Left renal cortex interstitium (tissue), 4 donors: ENCODE data around the gene STX12. TPM values are rescaled to one million over a fixed set of nuclear protein-coding genes. Genes with fewer than 3 reads are reported as not detected.
A peak's percentile ranks its signal among the peaks of the same experiment; 100 is the strongest.

ENCODE experiments used
- DNase-seq, 4 donors: peaks; one replicate each; pipeline ENCODE4 v3.0.0-alpha.2; 2013; ENCODE audit warnings: low read depth in 4 of 4, low spot score in 2 of 4, missing footprints in 1 of 4
- polyA plus RNA-seq, 4 donors: library from polyadenylated mRNA; unstranded; fragments of 120-200 nt; gene quantifications; one replicate each; pipeline ENCODE4 v1.2.1, GENCODE V29; 2013; ENCODE audit not compliant: insufficient read length in 4 of 4

Gene STX12
- polyA plus RNA-seq = 10 to 100 TPM; 41.7 to 54.0 (median 44.4) TPM

DNA sequence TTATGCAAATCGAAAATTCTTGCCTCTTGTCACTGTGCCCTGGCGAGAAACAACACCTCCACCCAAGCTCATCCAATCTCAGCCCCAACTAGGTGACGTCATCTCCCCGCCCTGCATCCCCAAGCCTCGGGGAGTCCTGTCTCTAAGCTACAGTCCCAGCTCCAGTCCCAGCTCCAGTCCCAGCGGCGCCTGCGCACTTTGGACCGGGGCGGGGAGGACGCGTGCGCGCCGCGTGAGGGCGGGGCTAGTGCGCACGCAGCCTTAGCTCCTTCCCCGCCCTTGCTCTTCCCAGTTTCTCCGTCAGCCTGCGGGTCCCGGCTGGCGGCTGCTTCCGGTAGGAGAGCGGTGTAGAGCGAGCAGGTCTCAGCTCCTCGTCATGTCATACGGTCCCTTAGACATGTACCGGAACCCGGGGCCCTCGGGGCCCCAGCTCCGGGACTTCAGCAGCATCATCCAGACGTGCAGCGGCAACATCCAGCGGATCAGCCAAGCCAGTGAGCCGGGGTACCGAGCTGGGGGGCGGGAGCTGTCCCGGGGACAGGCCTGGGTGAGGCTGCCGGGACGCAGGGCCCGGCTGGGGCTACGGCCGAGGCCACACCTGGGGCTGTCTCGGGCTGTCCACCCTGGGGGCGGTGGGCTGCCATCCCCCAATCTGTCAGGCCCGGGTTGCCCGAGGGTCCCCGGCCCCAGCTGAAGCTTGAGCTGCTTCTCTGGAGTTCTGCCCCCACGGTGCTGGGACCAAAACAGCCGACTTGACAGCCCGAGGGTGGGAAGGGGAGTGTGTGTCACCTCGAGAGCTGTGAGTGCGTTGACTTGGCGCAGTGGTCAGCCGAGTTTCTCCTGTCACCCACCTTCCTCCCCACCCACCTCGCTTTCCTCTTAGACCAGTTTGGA is at the start of gene STX12:
Gene STX12, plus strand, starts transcription at position 288 of the 894 bp plus-strand sequence. Its CDS starts 89 bp downstream, at position 377.
- peak; percentile 92 to 99 (median 96) for DNase-seq

DNA sequence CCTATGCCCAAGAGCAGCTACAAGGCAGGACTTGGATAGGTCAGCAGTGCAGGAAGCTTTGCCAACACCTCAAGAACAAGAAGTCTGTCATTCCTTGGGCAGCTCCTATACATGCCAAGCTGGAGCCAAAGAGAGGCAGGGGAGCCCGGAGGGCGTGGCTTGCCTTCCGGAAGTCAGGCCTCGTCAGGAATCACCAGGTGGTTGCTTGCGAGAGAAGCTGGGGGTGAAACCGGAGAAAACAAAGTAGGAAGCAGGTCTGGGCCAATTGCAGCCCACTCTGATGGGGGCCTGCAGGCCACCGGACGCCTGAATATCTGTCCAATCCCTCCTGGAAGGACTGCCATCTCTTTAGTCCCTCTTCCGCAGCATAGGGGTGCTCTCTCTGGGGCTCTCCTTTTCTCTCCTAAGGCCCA is 48.1 kb upstream of the STX12 start:
- peak in 3 of 4 donors; percentile 22 to 27 (median 23) for DNase-seq

DNA sequence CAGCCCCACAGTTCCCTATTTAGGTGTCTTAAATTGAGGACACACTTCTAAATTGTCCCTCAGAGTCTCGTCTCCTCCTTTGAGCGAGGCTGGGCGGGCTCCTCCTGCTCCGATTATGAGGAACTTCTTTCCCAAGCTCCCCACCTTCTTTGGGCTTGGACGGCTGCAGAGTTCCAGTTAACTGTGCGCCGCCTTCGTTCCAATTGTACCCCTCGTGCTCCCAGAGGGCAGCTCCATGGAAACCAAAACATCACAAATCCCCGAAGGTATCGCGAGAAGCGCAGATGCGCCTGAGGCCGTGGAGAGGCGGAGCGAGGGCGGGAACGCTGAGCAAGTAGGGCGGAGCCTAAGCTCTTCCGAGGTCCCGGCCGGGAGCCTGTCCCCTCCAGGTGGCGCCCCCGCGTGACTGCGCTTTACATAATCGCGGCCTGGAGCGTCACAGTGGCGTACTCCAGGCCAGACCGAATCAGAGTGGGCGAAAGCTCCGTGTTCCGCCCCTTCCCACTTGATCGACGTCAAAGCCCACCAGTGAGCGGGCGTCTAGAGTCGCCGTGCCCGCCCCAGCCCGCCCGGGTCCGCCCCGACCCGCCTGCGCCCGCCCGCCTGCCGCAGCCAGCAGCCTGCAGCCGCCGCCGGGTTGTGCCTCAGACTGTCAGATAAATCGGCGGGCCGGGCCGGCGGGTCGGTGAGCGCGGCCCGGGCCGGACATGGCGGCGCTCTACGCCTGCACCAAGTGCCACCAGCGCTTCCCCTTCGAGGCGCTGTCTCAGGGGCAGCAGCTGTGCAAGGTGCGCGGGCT is 47.4 kb upstream of the STX12 start, which contains the start of gene FAM76A:
Gene FAM76A, plus strand, starts transcription at position 588 of the 799 bp plus-strand sequence. Its CDS starts 120 bp downstream, at position 708.
- peak; percentile 97 to 100 (median 99) for DNase-seq

DNA sequence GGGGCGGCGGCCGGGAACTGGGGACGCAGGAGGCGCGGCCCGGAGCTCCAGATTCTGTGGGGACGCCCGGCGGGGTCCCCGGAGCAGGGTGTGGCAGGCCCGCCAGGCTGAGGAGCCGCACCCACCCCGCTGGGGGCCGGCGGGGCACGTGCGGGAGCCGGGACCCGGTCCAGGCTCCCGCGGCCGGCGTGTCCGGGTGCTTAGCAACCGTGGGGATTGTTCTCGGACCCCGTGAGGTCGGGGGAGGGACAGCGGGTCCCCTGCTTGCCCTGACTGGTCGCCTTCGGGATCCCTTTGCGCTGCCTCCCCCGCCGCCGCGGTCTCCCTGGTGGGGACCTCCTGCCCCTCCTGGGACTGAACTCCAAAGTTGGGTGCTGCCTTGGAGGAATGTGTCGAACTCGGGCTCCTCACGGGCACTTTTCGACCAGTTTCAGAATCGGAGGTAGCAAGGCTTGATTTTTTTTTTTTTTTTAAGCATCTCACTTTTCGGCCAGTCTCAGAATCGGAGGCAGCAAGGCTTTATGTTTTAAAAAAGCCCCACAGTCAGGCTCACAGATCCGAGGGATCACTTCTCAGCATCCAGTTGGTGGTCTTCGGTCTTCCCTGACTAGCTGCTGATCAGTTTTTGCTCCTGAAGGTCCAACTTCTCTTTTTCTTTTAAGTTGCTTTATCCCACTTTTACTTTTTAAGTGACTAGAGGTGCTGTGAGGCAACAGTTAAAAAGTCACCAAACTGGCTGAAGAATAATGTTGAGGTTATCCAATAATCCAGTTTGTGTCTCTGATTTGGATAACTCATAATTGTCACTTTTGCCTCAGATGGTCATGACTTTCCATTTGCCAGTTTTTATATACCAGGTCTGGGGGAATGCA is 46.6 kb upstream of the STX12 start:
- peak in 3 of 4 donors; percentile 34 to 44 (median 36) for DNase-seq

DNA sequence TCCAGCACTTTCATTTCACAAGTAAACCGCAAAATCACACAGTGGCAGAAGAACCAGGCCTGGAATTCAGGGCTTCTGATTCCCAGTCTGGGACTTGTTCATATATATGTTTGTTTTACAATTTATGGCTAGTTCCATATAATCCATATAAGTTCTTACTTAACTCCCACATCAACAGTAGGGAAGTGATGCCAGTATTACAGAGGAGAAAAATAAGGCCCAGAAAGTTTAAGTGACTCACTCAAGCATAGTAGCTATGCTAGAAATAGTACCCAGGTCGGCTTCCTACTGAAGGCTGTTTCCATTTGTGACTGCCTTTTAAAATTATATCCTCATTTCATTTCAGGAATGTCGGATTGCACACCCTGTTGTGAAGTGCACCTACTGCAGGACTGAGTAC is 45.9 kb upstream of the STX12 start:
- no peak for DNase-seq

DNA sequence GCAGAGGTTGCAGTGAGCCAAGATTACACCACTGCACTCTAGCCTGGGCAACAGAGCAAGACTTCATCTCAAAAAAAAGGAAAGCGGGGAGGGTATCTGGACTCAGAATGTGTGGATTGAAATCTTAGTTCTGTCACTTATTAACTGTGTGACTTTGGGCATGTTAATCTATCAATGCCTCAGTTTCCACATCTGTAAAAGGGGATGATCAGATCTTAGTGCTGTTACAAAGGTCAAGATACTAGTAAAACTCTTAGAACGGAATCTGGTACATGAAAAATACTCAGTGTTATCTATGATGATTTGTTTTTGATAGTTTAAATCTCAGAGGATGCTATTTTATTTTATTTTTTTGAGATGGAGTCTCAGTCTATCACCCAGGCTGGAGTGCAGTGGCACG is 36.8 kb upstream of the STX12 start:
- no peak for DNase-seq

DNA sequence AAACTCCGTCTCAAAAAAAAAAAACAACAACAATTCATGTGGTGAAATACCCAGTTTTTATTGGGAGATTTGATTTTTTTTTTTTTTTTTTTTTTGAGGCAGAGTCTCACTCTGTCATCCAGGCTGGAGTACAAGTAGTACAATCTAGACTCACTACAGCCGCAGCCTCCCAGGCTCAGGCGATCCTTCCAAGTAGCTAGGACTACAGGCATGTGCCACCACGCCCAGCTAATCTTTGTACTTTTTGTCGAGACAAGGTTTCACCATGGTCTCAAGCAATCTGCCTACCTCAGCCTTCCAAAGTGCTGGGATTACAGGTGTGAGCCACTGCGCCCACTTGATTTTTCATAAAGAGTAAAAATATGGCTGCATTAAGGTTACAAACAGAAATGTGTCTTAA is 31.9 kb upstream of the STX12 start:
- no peak for DNase-seq

DNA sequence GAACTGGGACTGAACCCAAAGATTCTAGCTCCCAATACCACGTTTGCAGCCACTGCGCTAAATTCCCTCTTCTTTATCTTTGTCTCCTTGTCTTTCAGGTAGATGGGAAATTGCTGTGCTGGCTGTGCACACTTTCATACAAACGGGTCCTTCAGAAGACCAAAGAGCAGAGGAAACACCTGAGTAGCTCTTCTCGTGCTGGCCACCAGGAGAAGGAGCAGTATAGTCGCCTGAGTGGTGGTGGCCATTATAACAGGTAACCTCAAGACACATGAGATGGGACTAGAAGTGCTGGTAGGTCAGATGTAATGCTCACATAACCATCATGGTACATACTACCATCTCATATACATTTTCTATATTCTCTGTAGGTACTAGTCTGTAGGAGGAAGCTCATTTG is 28.5 kb upstream of the STX12 start:
- no peak for DNase-seq

DNA sequence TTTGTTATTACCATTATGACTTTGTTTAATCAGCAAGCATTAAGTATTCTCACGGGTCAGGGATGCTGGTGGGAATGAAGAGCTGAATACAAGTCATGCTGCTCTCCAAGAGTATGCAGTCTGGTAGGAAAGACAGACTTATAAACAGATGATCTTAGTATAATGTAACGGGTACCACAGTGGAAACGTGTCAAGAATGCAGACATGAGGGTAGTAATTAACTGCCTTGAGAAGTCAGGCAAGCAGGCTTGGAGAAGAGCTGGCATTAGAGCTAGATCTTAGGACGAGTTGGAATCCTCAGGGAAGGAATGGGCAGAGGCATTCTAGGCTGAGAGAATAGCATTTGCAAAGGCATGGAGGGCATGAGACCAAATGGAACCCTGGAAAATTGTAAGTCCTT is 27.6 kb upstream of the STX12 start:
- no peak for DNase-seq

DNA sequence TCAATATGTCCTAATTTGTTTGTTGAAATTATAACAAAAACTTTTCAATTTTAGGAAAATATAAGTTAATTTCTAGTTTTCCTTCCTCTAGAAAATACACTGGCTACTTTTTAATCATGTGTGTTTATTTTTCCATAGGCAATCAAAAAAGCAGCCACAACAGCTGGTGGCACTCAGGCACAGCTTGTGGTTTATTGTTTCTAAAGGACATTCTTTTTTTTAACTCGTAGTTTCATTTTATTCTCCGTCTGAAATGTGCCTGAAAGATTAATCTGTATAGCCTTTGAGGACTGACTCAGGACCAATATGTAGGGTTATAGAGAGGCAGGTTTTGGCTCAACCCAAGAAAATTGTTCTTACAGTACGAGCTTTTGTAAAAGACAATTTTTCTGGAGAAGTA is 20.7 kb upstream of the STX12 start:
- no peak for DNase-seq

DNA sequence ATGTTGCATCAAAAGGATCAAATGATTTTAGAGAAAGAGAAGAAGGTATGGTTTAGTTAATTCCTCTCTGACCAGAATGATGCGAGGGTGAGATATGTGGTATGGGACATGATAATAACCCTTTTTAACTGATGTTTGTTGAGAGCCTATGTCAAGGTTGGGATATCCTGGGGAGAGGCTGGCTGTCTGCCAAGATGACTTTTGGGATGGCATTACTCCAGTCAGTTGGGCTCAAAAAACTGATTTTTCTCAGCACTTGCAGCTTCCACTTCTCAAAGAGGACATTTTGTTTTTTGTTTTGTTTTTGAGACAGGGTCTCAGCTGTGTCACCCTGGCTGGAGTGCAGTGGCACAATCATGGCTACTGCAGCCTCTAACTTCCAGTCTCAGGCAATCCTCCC is 17.7 kb upstream of the STX12 start:
- no peak for DNase-seq

DNA sequence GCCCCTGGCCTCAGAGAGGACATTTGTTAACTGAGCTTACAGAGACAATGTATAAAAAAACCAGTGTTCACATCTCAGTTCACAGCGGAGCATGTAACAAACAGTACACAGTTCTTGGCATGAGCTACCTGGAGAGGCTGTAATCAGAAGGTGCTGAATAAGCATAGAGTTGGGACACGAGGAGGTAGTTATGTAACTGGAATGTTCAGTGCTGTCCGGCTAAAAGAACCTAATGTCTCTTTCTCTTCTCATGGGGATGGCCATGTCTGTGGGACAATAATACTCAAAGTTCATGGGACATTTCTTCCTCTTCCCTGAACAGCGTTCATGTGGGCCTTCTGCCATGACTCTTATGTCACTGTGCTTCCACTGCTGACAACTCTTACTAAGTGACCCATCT is 17.2 kb upstream of the STX12 start:
- no peak for DNase-seq

DNA sequence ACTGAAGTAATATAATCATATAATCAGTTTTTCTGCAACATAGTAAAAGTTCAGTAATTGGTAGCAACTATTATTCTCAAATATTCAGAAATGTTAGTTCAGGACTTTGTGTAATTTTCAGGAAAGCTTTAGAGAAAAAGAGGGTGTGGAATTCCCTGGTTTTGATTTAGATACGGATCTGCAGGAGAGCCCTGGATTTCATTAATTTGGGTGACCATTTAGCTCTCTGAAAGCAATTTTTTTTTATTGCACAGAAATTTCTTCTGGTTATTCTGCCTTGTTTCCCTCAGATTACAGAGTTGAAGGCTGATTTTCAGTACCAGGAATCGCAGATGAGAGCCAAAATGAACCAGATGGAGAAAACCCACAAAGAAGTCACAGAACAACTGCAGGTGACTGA is 13.8 kb upstream of the STX12 start:
- no peak for DNase-seq

DNA sequence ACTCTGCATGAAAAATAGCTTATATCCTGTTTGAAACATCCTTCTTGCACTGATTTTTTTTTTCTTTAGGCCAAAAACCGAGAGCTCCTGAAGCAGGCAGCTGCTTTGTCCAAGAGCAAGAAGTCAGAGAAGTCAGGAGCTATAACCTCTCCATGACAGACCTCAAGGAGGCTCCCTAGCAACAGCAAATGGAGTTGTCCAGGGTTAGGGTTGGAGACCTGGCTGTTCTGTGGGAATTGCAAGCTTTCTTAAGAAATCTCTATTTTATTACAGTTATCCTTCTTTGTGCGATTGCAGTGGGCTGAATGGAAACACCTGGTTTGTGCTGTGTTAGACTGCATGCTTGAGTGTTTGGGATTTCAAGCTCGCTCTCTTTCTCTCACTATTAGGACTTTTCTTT is 12.6 kb upstream of the STX12 start:
- DNase-seq = no peak

DNA sequence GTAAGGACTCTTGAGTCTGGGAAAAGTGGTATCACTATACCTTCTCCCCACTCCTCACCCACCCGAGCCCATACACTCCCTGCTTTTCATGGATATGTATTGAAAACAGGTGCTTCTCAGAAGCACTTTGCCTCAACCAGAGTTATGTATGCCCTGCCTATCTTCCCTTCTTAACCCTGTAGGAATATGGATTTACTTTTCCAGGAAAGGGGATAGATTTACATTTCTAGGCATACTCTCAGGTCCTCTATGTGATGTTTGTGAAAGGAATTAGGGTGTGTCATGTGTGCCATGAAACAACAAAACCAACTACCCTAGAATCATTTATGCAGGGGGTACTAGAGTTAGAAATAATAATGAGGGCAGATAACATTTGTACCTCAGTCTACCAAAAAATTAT is 11.0 kb upstream of the STX12 start:
- no peak for DNase-seq

DNA sequence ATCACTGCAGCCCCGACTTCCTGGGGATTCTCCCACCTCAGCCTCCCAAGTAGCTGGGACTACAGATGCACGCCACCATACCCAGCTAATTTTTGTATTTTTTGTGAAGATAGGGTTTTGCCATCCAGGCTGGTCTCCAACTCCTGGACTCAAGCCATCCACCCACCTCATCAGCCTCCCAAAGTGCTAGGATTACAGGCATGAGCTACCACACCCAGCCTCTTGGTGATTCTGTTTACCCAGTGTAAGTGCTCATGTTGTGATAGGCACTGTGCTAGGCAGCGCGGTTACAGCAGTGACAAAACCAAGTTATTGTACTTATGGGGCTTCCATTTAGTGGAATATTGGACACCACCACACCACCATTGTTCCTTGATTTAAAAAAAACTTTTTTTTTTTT is 9.7 kb upstream of the STX12 start:
- DNase-seq = no peak

DNA sequence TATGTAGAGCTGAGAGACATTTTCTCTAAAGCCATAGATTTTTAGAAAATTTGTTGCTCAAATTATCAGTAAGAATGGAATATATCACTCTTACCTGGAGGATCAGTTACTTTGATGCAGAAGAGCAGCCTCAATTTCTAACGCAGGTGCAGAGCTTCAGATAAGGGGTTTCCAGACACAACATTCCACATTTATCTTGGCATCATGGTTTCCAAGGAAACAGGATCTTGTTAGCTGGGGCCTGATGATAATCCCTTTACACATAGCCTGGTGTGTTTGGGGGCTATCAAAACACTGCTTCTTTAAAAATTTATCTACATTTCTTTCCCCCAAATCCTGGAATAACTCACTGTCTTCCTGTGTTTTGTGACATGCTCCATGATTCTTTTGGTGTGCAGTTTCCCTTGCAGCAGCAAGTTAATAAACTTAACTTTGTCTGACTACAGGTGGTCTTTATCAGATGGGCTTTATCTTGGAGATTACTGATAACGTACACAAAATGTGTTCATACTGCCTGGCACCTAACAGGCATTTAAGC is 2.7 kb upstream of the STX12 start:
- no peak for DNase-seq

DNA sequence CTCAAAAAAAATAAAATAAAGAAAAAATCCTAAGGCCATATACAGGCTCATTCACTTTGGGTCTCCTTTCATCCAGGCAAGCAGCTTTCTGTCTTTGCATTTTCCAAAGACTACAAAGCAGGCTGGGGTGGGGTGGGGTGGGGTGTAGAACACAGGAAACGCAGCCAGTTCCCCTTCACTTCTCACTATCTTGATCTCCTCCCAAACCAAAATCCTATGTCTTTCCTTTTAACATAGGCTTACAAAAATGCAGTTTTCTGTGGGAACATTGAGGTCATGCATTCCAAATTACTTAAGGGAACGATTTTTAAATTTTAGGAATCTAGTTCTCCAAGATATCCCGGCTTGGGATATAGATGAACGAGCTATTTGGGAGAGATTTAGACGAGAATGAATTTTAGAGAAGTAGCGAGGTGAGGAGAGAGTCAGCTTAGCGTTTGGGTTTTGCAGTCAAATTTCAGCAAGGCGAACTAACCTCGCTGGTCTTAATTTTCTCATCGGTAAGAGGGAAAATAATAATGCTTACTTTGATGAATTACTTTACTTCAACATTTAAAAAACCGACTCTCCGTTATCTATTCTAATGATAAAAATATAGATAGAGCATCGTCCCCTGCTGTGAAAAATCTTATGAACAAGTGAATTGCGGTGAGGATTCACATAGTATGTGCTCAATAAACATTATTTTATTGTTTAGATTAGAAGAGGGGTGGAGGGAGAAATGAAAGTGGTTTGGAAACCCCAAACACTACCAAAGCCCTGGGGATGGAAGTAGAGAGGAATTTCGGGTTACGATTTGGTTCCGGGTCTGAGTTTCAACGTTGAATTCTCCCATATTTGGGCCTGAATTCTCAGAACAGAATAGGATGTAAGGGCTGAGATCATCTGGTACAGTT is 735 bp upstream of the STX12 start:
- no peak for DNase-seq

DNA sequence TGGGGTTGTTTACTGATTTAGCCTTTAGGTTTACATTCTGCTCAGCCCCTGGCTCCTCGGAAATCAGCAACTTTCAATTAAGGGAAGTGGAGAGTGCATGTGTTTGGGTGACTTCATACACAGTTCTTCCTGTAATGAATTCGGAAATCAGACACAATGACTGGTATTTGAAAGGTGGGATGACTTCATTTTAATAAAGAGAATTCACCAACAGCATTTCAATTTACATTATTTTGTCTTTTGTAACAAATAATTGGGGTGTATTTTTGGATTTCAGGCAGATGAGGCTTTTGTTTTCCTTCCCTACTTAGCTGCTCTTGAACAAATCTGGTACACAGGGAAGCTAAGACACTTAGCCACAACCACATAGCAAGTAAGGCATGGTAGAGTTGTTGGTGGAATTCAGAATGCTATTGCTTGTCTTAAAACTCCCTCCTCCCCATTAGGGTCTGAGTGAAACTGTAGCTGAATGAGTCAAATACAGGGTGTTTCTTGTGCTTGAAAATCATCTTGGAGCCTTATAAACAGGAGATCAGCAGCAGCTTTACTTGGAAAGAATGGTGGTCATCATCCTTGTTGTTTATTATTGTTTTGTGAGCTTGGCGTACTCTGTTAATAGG is 917 bp downstream of the STX12 start:
- no peak for DNase-seq
